HFF-Myc (cell line): ENCODE results near the gene RNF115.

Source experiments
- DNase-seq: peaks from one replicate; pipeline ENCODE4 v3.0.0-alpha.2; 2011; ENCODE audit warnings: low read depth; ENCODE audit errors: extremely low read depth
- H3K4me3 ChIP-seq: replicated peaks from 2 replicates; pipeline ENCODE4 v1.5.1; 2011; ENCODE audit warnings: low read depth, mild to moderate bottlenecking, control low read depth, low read length
- CTCF ChIP-seq: IDR thresholded peaks from 2 replicates; pipeline ENCODE4 v1.5.1; 2012; ENCODE audit warnings: mild to moderate bottlenecking, low read depth, low read length, control low read depth; ENCODE audit errors: missing control alignments

The RNF115 gene

GRCh38 chr1:145758575-145758974 lies 65.3 kb downstream of the RNF115 start:
- H3K4me3 ChIP-seq, result no peak overlapping the region
- DNase-seq, result no peak
- no peak for TF ChIP-seq CTCF

GRCh38 chr1:145758116-145758515 lies 65.8 kb downstream of the RNF115 start:
- no peak for DNase-seq
- no peak overlapping the region for H3K4me3 ChIP-seq
- no peak for TF ChIP-seq CTCF

- no peak for DNase-seq
- no peak overlapping the region for H3K4me3 ChIP-seq
- no peak for TF ChIP-seq CTCF
Observed at GRCh38 chr1:145757420-145757819, 66.5 kb downstream of the RNF115 start.

GRCh38 chr1:145751491-145752037 lies 72.3 kb downstream of the RNF115 start:
- H3K4me3 ChIP-seq, result no peak overlapping the region
- peak; percentile 93 for DNase-seq
- no peak for TF ChIP-seq CTCF

GRCh38 chr1:145750426-145750825 lies 73.5 kb downstream of the RNF115 start:
- no peak overlapping the region for H3K4me3 ChIP-seq
- no peak for TF ChIP-seq CTCF
- no peak for DNase-seq

- TF ChIP-seq CTCF, result no peak
Observed at GRCh38 chr1:145747398-145748247, 76.3 kb downstream of the RNF115 start.

More at GRCh38 chr1:145747398-145748247, 76.3 kb downstream of the RNF115 start:
- no peak for DNase-seq
- H3K4me3 ChIP-seq, result no peak overlapping the region
